Liver (tissue), 9 donors: ENCODE measurements around the gene RAD9A. TPM values are rescaled to one million over a fixed set of nuclear protein-coding genes. Genes with fewer than 3 reads are reported as not detected.
A peak's percentile ranks its signal among the peaks of the same experiment; 100 is the strongest.

Experiments
- DNase-seq: peaks from one replicate; pipeline ENCODE4 v3.0.0-alpha.2; 2017; ENCODE audit warnings: low spot score
- H3K27ac ChIP-seq, 2 donors: one replicate each; pipeline ENCODE4 v1.7.0; 2013; ENCODE audit warnings: inconsistent platforms in 2 of 2, low read length in 2 of 2, control low read depth in 1 of 2, low read depth in 1 of 2, mild to moderate bottlenecking in 1 of 2
- H3K27me3 ChIP-seq, 4 donors: one replicate each; pipeline versions ENCODE4 v1.6.1 to v1.7.0; 2013; ENCODE audit warnings: low read length in 3 of 4, inconsistent platforms in 1 of 4, mild to moderate bottlenecking in 1 of 4, moderate library complexity in 1 of 4; ENCODE audit not compliant: control insufficient read depth in 4 of 4, insufficient read depth in 4 of 4
- H3K36me3 ChIP-seq, 4 donors: one replicate each; pipeline versions ENCODE4 v1.6.1 to v1.7.0; 2013; ENCODE audit warnings: low read length in 3 of 4, mild to moderate bottlenecking in 3 of 4, low read depth in 1 of 4, moderate library complexity in 1 of 4; ENCODE audit not compliant: control insufficient read depth in 4 of 4, insufficient read depth in 3 of 4
- H3K4me1 ChIP-seq, 4 donors: one replicate each; pipeline versions ENCODE4 v1.6.1 to v1.7.0; 2013; ENCODE audit warnings: low read length in 3 of 4, mild to moderate bottlenecking in 3 of 4, moderate library complexity in 1 of 4; ENCODE audit not compliant: control insufficient read depth in 4 of 4, insufficient read depth in 4 of 4
- H3K4me3 ChIP-seq, 3 donors: one replicate each; pipeline versions ENCODE4 v1.6.1 to v1.7.0; 2013; ENCODE audit warnings: low read length in 3 of 3, control low read depth in 1 of 3, low read depth in 1 of 3, mild to moderate bottlenecking in 1 of 3
- H3K9ac ChIP-seq, 2 donors: one replicate each; pipeline ENCODE4 v1.7.0; 2013; ENCODE audit warnings: low read length in 2 of 2, mild to moderate bottlenecking in 2 of 2, moderate library complexity in 2 of 2, control low read depth in 1 of 2, low read depth in 1 of 2
- H3K9me3 ChIP-seq, 4 donors: one replicate each; pipeline versions ENCODE4 v1.6.1 to v1.7.0; 2013; ENCODE audit warnings: low read length in 3 of 4; ENCODE audit not compliant: control insufficient read depth in 4 of 4
- CTCF ChIP-seq: fragments of 150-350 bp; IDR thresholded peaks from 2 replicates; pipeline ENCODE4 v1.5.1; 2017; ENCODE audit warnings: improper control_type of control experiment, low read depth, low read length; ENCODE audit not compliant: missing input control
- FOXA1 ChIP-seq: IDR thresholded peaks from 2 replicates; pipeline ENCODE4 v1.6.1; 2016; ENCODE audit warnings: antibody characterized with exemption
- FOXA2 ChIP-seq: IDR thresholded peaks from 2 replicates; pipeline ENCODE4 v1.6.1; 2016; ENCODE audit warnings: antibody characterized with exemption
- GABPA ChIP-seq, 2 donors: IDR thresholded peaks in 1 of 2; conservative IDR thresholded peaks in 1 of 2; 2 replicates each; pipeline ENCODE4 v1.6.1; 2016; ENCODE audit warnings: antibody characterized with exemption in 2 of 2, mild to moderate bottlenecking in 1 of 2, moderate library complexity in 1 of 2
- HNF4A ChIP-seq, 2 donors: conservative IDR thresholded peaks; 2 replicates each; pipeline ENCODE4 v1.6.1; 2016; ENCODE audit warnings: antibody characterized with exemption in 2 of 2, mild to moderate bottlenecking in 2 of 2
- MAX ChIP-seq: IDR thresholded peaks from 2 replicates; pipeline ENCODE4 v1.6.1; 2016; ENCODE audit warnings: antibody characterized with exemption
- NR2F2 ChIP-seq: IDR thresholded peaks from 2 replicates; pipeline ENCODE4 v1.6.1; 2016; ENCODE audit warnings: antibody characterized with exemption
- RXRA ChIP-seq, 2 donors: IDR thresholded peaks; 2 replicates each; pipeline ENCODE4 v1.6.1; 2017 to 2018; ENCODE audit warnings: antibody characterized with exemption in 2 of 2, mild to moderate bottlenecking in 1 of 2
- SP1 ChIP-seq: IDR thresholded peaks from 2 replicates; pipeline ENCODE4 v1.6.1; 2018; ENCODE audit warnings: antibody characterized with exemption, mild to moderate bottlenecking
- YY1 ChIP-seq: IDR thresholded peaks from 2 replicates; pipeline ENCODE4 v1.6.1; 2016; ENCODE audit warnings: antibody characterized with exemption, mild to moderate bottlenecking
- ZBTB33 ChIP-seq: IDR thresholded peaks from 2 replicates; pipeline ENCODE4 v1.6.1; 2016; ENCODE audit warnings: antibody characterized with exemption
- WGBS: extraction: QIAGEN DNeasy Blood & Tissue Kit; methylation state at CpG from one replicate; pipeline ENCODE4 v1.1.7; 2013; 5-methylcytosine and 5-hydroxymethylcytosine counted together
- polyA plus RNA-seq, 2 donors: library from polyadenylated mRNA; stranded (reverse) in 1 of 2; unstranded in 1 of 2; fragments of 200-250 nt in 1 of 2; fragments of >200 nt in 1 of 2; fragmentation: Nextera tagmentation in 1 of 2; extraction: Ambion mirVana in 1 of 2; gene quantifications; one replicate each; pipeline versions ENCODE4 v1.2.1 to v1.2.3, GENCODE V29; 2013 to 2015
- total RNA-seq, 2 donors: library from RNA; depleted of rRNA; stranded (reverse); fragments of >200 nt; gene quantifications; one replicate each; pipeline ENCODE4 v1.2.3, GENCODE V29; 2014
- donor health status: healthy.
- donor health status: healthy.
- donor health status: healthy.
- donor health status: healthy.
- donor health status: healthy.

Gene RAD9A
- total and polyA plus RNA-seq, 4 donors = 4.5 to 8.6 (median 5.6) TPM

GRCh38 chr11:67372321-67372992, 19.3 kb upstream of the RAD9A start:
- no peak for DNase-seq
- H3K27me3 ChIP-seq = no peaks in the 10 kb centered on the region
- TF ChIP-seq HNF4A (conservative IDR thresholded peaks at IDR 0.05) = no peak
- no peak for TF ChIP-seq CTCF
- no peak for TF ChIP-seq FOXA1
- TF ChIP-seq GABPA (IDR thresholded peaks at IDR 0.05 in 1 of 2, conservative IDR thresholded peaks at IDR 0.05 in 1 of 2) = no peak

GRCh38 chr11:67372993-67373647, 18.7 kb upstream of the RAD9A start, which contains the start of gene CLCF1:
CLCF1 (minus strand) TSS chr11:67373598; CDS start chr11:67373539, 59 bp downstream.
- H3K9ac ChIP-seq = peak within 1 kb of the TSS; percentile 48 to 58
- TF ChIP-seq YY1 = no peak
- TF ChIP-seq RXRA (IDR thresholded peaks at IDR 0.05) = no peak
- no peak for TF ChIP-seq SP1
- TF ChIP-seq NR2F2 = no peak
- no peak for TF ChIP-seq MAX
- no peak for TF ChIP-seq ZBTB33
- no peak for TF ChIP-seq CTCF
- no peak for TF ChIP-seq HNF4A (conservative IDR thresholded peaks at IDR 0.05)
- TF ChIP-seq FOXA2 = no peak
- no peaks in the 10 kb centered on the region for H3K9me3 ChIP-seq
- no peaks in the 10 kb centered on the region for H3K27me3 ChIP-seq
- H3K36me3 ChIP-seq = no peaks in the 10 kb centered on the region
- peak within 1 kb of the TSS in 2 of 3 donors; percentile 47 to 75 for H3K4me3 ChIP-seq
- DNase-seq = no peak
- under 1% methylated on average over 76 of the region's 76 CpGs for WGBS
- peaks cover 8 to 24% (median 10%) of the 10 kb centered on the region in 4 donors for H3K4me1 ChIP-seq
- H3K27ac ChIP-seq = peak within 1 kb of the TSS; percentile 56 to 73

More at GRCh38 chr11:67372321-67372992, 19.3 kb upstream of the RAD9A start:
- Histone ChIP-seq H3K9ac (peak overlapping the region in 1 of 2 donors; percentile 39), H3K4me1 (peaks cover 8 to 24% (median 10%) of the 10 kb centered on the region in 4 donors), H3K9me3 (no peaks in the 10 kb centered on the region), H3K36me3 (no peaks in the 10 kb centered on the region), H3K27ac (peak overlapping the region in 1 of 2 donors; percentile 73), H3K4me3 (peak overlapping the region in 1 of 3 donors; percentile 75)
- WGBS = 2% methylated on average over 78 of the region's 78 CpGs
